ENCODE measurements around the gene IL17RE.
"Not testable (repeated sequence)": the region's sequence is repeated elsewhere in the genome, so short reads cannot be mapped to it uniquely, and the experiment has no call there.

The IL17RE gene

DNA sequence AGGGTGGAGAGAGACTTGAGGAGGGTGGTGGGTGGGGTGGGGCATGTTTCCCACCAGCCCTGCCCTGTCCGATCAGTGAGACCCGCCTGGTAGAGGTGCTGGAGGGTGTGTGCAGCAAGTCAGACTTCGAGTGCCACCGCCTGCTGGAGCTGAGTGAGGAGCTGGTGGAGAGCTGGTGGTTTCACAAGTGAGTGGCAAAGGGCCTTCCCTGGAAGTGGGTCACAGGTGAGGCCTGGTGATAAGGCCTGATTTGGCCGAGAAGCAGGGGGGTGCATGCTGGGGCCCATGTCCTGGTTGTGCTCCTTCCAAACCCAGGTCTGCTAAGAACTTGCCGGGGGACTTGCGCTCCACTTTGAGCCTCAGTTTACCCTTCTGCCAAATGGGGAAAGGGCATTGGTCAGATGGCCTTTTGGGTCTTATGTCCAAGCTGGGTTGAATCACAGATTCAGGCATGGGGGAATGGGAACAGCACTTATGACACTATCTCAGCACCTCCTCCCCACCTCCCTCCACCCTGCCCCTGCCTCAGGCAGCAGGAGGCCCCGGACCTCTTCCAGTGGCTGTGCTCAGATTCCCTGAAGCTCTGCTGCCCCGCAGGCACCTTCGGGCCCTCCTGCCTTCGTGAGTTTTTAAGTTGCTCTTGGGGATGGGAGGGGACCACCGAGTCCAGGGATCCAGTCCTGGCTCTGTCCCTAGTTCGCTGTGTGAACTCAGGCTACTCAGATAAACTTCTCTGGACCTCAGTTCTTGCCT lies 35.0 kb downstream of the IL17RE start:
- no peak for DNase-seq

GRCh38 chr3:9938966-9939365 lies 36.3 kb downstream of the IL17RE start:
- DNase-seq: no peak

GRCh38 chr3:9939906-9940305 lies 37.3 kb downstream of the IL17RE start:
- not testable (repeated sequence) for DNase-seq

DNA sequence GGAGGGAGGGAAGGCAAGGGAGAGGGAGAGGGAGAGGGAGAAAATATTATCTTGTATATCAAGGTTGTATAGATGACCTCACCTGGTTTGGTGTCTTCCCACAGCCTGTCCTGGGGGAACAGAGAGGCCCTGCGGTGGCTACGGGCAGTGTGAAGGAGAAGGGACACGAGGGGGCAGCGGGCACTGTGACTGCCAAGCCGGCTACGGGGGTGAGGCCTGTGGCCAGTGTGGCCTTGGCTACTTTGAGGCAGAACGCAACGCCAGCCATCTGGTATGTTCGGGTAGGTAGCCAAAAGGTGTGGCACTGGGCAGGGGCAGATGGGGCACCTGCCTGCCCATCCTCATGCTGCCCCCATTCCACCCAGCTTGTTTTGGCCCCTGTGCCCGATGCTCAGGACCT lies 38.1 kb downstream of the IL17RE start:
- DNase-seq: no peak

DNA sequence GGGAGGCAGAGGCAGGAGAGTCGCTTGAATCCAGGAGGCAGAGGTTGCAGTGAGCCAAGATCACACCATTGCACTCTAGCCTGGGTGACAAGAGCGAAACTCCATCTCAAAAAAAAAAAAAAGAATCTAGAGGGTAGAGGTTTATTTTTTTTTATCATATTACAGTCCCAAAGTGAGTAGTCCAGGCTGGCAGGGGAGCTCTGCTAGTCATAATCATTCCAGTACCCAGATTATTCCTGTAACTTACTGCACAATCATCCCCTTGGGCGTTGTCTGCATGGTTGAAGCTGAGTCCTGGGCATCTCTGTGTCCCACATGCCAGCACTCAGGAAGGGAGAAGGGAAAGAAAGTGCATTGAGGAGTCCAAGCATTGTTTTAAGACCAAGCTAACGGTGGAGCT lies 39.5 kb downstream of the IL17RE start:
- DNase-seq: no peak

DNA sequence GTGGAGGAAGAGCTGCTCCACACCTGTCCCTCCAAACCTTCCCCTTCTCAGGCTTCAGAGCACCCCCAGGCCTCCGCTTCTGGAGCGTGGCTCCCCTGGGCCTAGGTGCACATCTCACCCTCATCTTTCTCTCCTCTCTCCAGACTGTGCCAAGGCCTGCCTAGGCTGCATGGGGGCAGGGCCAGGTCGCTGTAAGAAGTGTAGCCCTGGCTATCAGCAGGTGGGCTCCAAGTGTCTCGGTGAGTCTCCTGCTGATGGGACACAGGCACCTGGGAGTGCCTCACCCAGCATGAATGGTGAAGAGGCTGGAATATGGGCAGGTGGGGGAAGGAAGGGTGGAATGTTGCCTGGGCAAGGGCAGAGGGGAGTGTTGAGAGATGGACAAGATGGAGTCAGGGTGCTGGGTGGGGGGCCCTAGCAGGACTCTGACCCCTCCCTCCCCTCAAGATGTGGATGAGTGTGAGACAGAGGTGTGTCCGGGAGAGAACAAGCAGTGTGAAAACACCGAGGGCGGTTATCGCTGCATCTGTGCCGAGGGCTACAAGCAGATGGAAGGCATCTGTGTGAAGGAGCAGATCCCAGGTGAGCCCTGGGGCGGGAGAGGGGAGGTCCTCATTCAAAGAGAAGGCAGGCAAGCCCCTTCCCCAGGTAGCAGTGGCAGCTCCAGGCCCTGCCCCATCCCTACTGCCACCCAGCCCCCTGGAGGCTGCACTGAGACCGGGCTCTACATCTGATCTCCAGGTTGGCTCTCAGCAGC lies 40.5 kb downstream of the IL17RE start:
- no peak for DNase-seq

- DNase-seq: no peak
Measured at GRCh38 chr3:9944271-9944670, 41.6 kb downstream of the IL17RE start.

DNA sequence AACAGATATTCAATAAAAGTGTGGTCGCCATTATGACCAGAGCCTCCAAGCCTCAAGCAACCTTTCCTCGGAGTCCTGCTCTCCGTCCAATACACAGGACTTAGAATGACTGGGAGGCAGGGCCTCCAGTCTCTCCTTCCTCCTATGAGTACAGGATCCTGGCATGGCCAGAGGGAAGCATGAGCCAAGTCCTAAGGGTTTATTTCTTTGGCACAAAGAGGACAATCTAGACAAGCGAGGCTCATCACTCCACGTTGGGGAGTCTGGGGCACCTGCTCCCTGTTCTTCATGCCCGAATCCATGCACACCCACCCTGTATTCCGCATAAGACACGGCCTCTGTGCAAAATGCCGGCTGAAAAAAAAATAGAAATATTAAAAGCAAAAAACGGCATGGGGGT lies 42.7 kb downstream of the IL17RE start:
- DNase-seq: no peak

- peak; percentile 96 for DNase-seq
Measured at GRCh38 chr3:9946112-9947024, 43.7 kb downstream of the IL17RE start.

GRCh38 chr3:9947025-9947995 lies 44.7 kb downstream of the IL17RE start:
- peak; percentile 87 for DNase-seq

GRCh38 chr3:9948586-9948985 lies 45.9 kb downstream of the IL17RE start:
- DNase-seq: no peak

DNA sequence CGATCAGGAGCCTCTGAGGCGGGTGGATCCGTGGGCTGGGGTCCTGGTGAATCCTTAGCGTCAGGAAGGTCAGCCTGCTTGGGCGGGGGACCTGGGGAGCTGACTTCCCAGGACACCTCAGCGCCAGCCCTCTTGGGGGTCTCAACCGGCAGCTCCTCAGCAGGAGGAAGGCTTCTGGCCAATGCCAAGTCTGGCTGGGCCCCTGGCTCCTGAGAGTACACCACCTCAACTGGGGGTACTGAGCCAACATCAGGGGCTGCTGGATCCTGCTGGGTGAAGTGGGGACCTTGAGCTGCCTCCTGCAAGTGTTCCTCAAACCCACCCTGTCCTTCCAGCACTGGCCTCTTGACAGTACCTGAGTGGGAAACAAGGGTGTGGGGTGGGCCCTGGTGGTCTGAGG lies 46.5 kb downstream of the IL17RE start:
- DNase-seq: no peak

GRCh38 chr3:9949626-9950025 lies 47.0 kb downstream of the IL17RE start:
- no peak for DNase-seq

DNA sequence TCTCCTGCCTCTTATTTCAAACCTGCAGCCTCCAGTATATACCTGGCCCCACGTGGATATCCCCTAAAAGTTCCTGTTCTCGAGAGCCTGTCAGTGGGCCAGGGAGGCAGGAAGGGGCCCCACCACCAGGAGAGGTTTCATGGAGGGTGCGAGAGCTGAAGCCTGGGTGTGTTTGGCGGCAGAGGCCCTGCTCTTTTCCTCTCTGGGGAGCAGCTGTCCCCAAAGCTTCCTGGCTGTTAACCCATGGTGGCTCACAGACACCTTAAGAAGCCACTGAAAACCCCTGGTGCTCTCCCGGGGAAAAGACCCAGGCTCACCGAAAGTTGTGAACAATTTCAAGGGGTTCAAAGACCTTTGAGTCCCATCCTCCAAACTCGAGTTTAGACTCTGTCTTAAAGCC lies 48.5 kb downstream of the IL17RE start:
- DNase-seq: no peak

GRCh38 chr3:9951598-9951961 lies 48.9 kb downstream of the IL17RE start:
- no peak for DNase-seq

DNA sequence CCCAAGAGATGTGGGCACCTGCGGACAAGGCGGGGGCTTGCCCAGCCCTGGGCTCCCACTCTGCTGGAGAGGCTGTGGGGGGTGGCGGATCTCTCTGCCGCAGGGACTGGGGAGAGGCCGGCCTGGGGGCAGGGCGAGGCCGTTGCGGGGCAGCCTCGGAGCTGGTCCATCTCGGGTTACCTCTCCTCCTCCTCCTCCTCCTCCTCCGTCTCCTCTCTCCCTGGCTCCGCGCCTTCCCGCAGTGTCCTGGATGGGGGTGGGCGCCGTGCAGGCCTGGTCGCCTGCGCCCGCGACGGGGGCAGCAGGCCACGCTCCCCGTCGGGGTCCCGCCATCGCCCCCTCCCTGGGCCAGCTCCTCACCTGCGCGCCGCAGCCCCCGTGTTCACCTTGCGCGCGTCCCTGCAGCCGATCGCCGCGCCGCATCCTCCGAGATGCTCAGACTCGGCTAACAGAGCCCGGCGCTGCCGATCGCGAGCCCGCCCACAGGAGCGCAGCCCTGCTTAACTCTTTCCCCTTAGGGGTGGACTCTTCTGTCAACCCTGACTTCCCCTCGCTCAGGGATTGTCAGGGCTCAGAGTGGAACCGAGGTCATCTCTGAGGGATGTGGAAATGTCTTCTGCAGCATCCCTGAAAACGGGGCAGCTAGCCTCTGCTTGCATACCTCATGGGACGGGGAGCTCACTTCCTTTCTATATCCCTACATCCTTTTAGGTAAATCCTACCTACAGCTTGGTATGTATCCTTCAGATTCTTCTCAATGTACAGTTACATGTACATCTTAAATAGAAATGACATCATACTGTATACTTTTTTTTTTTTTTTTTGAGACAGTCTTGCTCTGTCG lies 49.5 kb downstream of the IL17RE start, which contains the start of gene PRRT3:
Gene PRRT3, minus strand, starts transcription at position 447 of the 844 bp plus-strand sequence. CDS start 2,293 bp downstream, outside the sequence.
- peak; percentile 73 for DNase-seq

DNA sequence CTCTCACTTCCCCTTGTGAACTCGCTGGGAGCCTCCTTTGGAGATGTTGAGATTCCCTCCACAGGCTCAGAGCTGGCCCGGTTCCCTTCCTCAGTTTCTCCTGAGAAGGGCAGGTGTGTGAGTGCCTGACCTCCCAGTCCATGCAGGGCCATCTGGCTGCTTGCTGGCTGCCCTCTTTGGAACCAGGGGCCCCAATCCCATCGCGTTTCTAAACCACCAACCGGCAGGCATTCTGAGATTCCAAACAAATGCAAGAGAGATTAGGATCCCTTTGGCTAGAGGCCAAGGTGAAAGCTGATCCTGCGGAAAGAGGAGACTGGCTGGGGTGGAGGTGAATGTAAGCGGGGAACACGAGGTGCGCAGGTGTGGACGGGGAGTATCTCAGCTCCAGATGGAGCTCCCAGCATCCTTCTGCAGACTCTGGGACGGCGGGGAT lies 52.4 kb downstream of the IL17RE start:
- no peak for DNase-seq

GRCh38 chr3:9955611-9956352 lies 53.1 kb downstream of the IL17RE start:
- DNase-seq: no peak

DNA sequence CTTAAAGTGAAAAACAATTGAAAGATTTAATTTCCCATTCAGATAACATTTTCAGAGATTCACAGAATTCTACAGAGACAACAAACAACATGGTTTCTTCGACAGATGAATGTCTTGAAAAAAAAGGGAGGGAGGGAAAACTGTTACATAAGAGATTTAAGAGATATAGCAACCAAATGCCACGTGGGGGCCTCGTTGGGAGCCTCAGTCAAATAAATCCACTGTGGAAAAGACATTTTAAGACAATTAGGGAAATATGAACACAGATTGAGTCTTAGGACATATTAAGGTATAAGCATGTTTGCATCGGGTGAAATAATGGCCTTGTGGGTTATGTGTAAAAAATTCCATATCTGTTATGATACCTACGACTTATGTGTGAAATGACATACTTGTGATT lies 54.6 kb downstream of the IL17RE start:
- no peak for DNase-seq

DNA sequence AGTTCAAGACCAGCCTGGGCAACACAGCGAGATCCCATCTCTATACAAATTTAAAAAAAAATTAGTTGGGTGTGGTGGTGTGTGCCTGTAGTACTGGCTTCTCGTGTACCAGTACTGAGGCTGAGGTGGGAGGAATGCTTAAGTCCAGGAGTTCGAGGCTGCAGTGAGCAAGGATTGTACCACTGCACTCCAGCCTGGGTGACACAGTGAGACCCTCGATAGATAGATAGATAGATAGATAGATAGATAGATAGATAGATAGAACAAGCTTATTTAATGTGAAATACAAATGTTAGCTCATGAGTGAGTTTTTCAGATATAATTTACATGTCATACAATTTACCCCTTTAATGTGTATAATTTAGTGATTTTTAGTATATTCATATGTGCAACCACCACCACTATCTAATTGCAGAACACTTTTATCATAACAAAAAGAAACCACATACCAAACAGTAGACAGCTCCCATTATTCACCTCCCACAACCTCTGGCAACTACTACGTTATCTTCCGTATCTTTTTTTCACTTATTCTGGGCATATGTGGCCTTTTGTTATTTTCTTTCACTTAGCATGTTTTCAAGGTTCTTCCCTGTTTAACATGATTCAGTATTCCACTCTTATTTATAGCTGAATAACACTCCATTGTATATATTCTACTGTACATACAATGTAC lies 62.7 kb downstream of the IL17RE start:
- no peak for DNase-seq
